H1 (cell line): ENCODE measurements around the gene RGS6. TPM values are rescaled to one million over a fixed set of nuclear protein-coding genes. Genes with fewer than 3 reads are reported as not detected.

Source experiments
- CTCF ChIA-PET: fragments of 300-600 bp; sonication (Branson Sonifier 250); formaldehyde crosslinking; loops from one replicate; lab custom pipeline; 2021; ENCODE audit not compliant: partially characterized antibody; lab: Charles Lee
- POLR2A ChIA-PET: fragments of 300-600 bp; sonication (Branson Sonifier 250); formaldehyde crosslinking; loops from one replicate; lab custom pipeline; 2021; ENCODE audit warnings: inconsistent platforms; ENCODE audit not compliant: partially characterized antibody; lab: Charles Lee
- DNase-seq, 2 experiments: peaks; one replicate each; pipeline versions ENCODE4 v3.0.0 to v3.0.0-alpha.2; 2010 to 2022; ENCODE audit warnings: low spot score in 2 of 2, low read depth in 1 of 2, mixed read lengths in 1 of 2
- FAIRE-seq: peaks from 2 replicates; lab custom pipeline; 2011; peaks lifted over from hg19 to GRCh38; lab: Jason Lieb, UNC
- H2AFZ ChIP-seq: 2 replicates; pipeline ENCODE4 v1.8.1; 2012; ENCODE audit warnings: low read length, inconsistent platforms
- H2AK5ac ChIP-seq: 2 replicates; pipeline ENCODE4 v1.6.1; 2013; ENCODE audit warnings: low read depth, low read length
- H2BK120ac ChIP-seq: replicated peaks from 2 replicates; pipeline ENCODE3; 2013; ENCODE audit warnings: low read depth, low read length, inconsistent platforms
- H2BK12ac ChIP-seq: 2 replicates; pipeline ENCODE4 v1.6.1; 2013; ENCODE audit warnings: low read depth, low read length
- H2BK15ac ChIP-seq: 2 replicates; pipeline ENCODE4 v1.6.1; 2013; ENCODE audit warnings: low read length
- H2BK20ac ChIP-seq: 2 replicates; pipeline ENCODE4 v1.6.1; 2013; ENCODE audit warnings: low read length
- H2BK5ac ChIP-seq: 2 replicates; pipeline ENCODE4 v1.6.1; 2013; ENCODE audit warnings: low read depth, low read length
- H3K14ac ChIP-seq: 2 replicates; pipeline ENCODE4 v1.6.1; 2013; ENCODE audit warnings: inconsistent platforms; ENCODE audit not compliant: insufficient read length
- H3K18ac ChIP-seq: 2 replicates; pipeline ENCODE4 v1.6.1; 2013; ENCODE audit warnings: low read length; ENCODE audit errors: extremely low read depth
- H3K23ac ChIP-seq: 2 replicates; pipeline ENCODE4 v1.6.1; 2013; ENCODE audit warnings: inconsistent platforms; ENCODE audit not compliant: insufficient read length
- H3K23me2 ChIP-seq: 2 replicates; pipeline ENCODE4 v1.6.1; 2013; ENCODE audit warnings: low read depth, low read length
- H3K27ac ChIP-seq: 2 replicates; pipeline ENCODE4 v1.6.1; 2011; ENCODE audit warnings: low read depth, low read length, inconsistent platforms
- H3K27me3 ChIP-seq, 4 experiments: replicated peaks in 1 of 4; 1 replicate in 1 of 4; 2 replicates in 3 of 4; pipeline versions ENCODE4 v1.6.1 to v1.8.1; 2011 to 2013; ENCODE audit warnings: low read length in 3 of 4, mild to moderate bottlenecking in 3 of 4, inconsistent platforms in 2 of 4, mixed read lengths in 2 of 4, moderate library complexity in 1 of 4; ENCODE audit not compliant: control insufficient read depth in 3 of 4, insufficient read depth in 3 of 4; ENCODE audit errors: extremely low read depth in 1 of 4
- H3K36me3 ChIP-seq, 4 experiments: 2 replicates each; pipeline versions ENCODE4 v1.6.1 to v1.8.1; 2011 to 2013; ENCODE audit warnings: mild to moderate bottlenecking in 4 of 4, low read length in 3 of 4, moderate library complexity in 2 of 4, control low read depth in 1 of 4, inconsistent platforms in 1 of 4; ENCODE audit not compliant: insufficient read depth in 4 of 4, control insufficient read depth in 2 of 4
- H3K4ac ChIP-seq: replicated peaks from 2 replicates; pipeline ENCODE3; 2013; ENCODE audit warnings: low read length, low read depth, mixed read lengths, inconsistent platforms; ENCODE audit not compliant: insufficient read length
- H3K4me1 ChIP-seq, 4 experiments: replicated peaks in 1 of 4; 1 replicate in 1 of 4; 2 replicates in 3 of 4; pipeline versions ENCODE4 v1.6.1 to v1.8.1; 2011 to 2013; ENCODE audit warnings: low read length in 3 of 4, inconsistent platforms in 2 of 4, mixed read lengths in 1 of 4; ENCODE audit not compliant: insufficient read depth in 4 of 4, control insufficient read depth in 3 of 4
- H3K4me2 ChIP-seq, 2 experiments: 2 replicates each; pipeline versions ENCODE4 v1.6.1 to v1.8.1; 2011 to 2013; ENCODE audit warnings: low read depth in 2 of 2, low read length in 2 of 2, control low read depth in 1 of 2, inconsistent platforms in 1 of 2, mild to moderate bottlenecking in 1 of 2; ENCODE audit not compliant: insufficient read depth in 1 of 2
- H3K4me3 ChIP-seq, 4 experiments: fragments of 200-600, 300-600 bp in 1 of 4; sonication (generic), shearing (Covaris generic), sonication (Bioruptor Twin) in 1 of 4; 2 replicates each; pipeline versions ENCODE4 v1.5.1 to v1.8.1; 2011 to 2016; ENCODE audit warnings: low read length in 4 of 4, low read depth in 3 of 4, control low read depth in 2 of 4, inconsistent platforms in 2 of 4, mild to moderate bottlenecking in 2 of 4, mixed read lengths in 1 of 4, moderate library complexity in 1 of 4; ENCODE audit not compliant: insufficient read depth in 2 of 4; ENCODE audit errors: extremely low read depth in 1 of 4
- H3K56ac ChIP-seq: replicated peaks from 2 replicates; pipeline ENCODE3; 2013; ENCODE audit warnings: low read depth, mild to moderate bottlenecking, mixed read lengths, low read length, inconsistent platforms; ENCODE audit not compliant: insufficient read length
- H3K79me1 ChIP-seq: 2 replicates; pipeline ENCODE4 v1.6.1; 2013; ENCODE audit warnings: low read depth, low read length, control low read depth
- H3K79me2 ChIP-seq, 2 experiments: 2 replicates each; pipeline versions ENCODE4 v1.6.1 to v1.8.1; 2012 to 2013; ENCODE audit warnings: low read length in 2 of 2, mild to moderate bottlenecking in 2 of 2, inconsistent platforms in 1 of 2; ENCODE audit not compliant: insufficient read depth in 2 of 2, control insufficient read depth in 1 of 2
- H3K9ac ChIP-seq, 4 experiments: replicated peaks in 1 of 4; 1 replicate in 1 of 4; 2 replicates in 3 of 4; pipeline versions ENCODE4 v1.6.1 to v1.8.1; 2011 to 2013; ENCODE audit warnings: low read depth in 3 of 4, low read length in 3 of 4, control low read depth in 2 of 4, mild to moderate bottlenecking in 2 of 4, moderate library complexity in 2 of 4, inconsistent platforms in 1 of 4; ENCODE audit errors: extremely low read depth in 1 of 4
- H3K9me3 ChIP-seq, 2 experiments: 2 replicates each; pipeline versions ENCODE4 v1.6.1 to v1.8.1; 2012 to 2013; ENCODE audit warnings: mild to moderate bottlenecking in 2 of 2, moderate library complexity in 2 of 2, control low read depth in 1 of 2, inconsistent platforms in 1 of 2, low read depth in 1 of 2, low read length in 1 of 2, mixed read lengths in 1 of 2; ENCODE audit not compliant: insufficient read depth in 2 of 2
- H4K20me1 ChIP-seq, 2 experiments: replicated peaks in 1 of 2; 2 replicates each; pipeline versions ENCODE3 to v1.8.1; 2011 to 2013; ENCODE audit warnings: inconsistent platforms in 2 of 2, low read length in 2 of 2, mild to moderate bottlenecking in 1 of 2; ENCODE audit not compliant: insufficient read depth in 2 of 2, control insufficient read depth in 1 of 2
- H4K5ac ChIP-seq: 2 replicates; pipeline ENCODE4 v1.6.1; 2013; ENCODE audit warnings: low read length, low read depth, mixed read lengths, inconsistent platforms; ENCODE audit not compliant: insufficient read length
- H4K8ac ChIP-seq: 2 replicates; pipeline ENCODE4 v1.8.0; 2013; ENCODE audit warnings: mild to moderate bottlenecking, moderate library complexity, low read length, inconsistent platforms; ENCODE audit not compliant: insufficient read depth; ENCODE audit errors: extremely low read depth
- H4K91ac ChIP-seq: replicated peaks from 2 replicates; pipeline ENCODE3; 2013; ENCODE audit warnings: low read length, mixed read lengths, inconsistent platforms; ENCODE audit not compliant: insufficient read length
- ATF2 ChIP-seq: IDR thresholded peaks from 2 replicates; pipeline ENCODE4 v1.6.1; 2012; ENCODE audit warnings: low read length, inconsistent platforms
- BACH1 ChIP-seq: IDR thresholded peaks from 2 replicates; pipeline ENCODE4 v1.6.1; 2012; ENCODE audit warnings: low read length, improper control_type of control experiment
- EZH2 ChIP-seq: fragments of 200-600 bp; sonication (generic); IDR thresholded peaks from 2 replicates; pipeline ENCODE4 v1.7.1; 2012; ENCODE audit warnings: low read depth, mild to moderate bottlenecking, moderate library complexity, low read length, inconsistent platforms; ENCODE audit not compliant: severe bottlenecking
- TBP ChIP-seq: IDR thresholded peaks from 2 replicates; pipeline ENCODE4 v1.6.1; 2011; ENCODE audit warnings: low read depth, low read length, improper control_type of control experiment
- TCF12 ChIP-seq: IDR thresholded peaks from 2 replicates; pipeline ENCODE4 v1.6.1; 2011; ENCODE audit warnings: low read depth, mild to moderate bottlenecking, low read length
- WGBS, 2 experiments: shearing (Covaris generic) in 1 of 2; methylation state at CpG; one replicate each; pipeline versions ENCODE4 v1.1.6 to v1.1.7; 2013 to 2015; ENCODE audit warnings: low lambda C conversion rate in 2 of 2, mixed read lengths in 2 of 2, inconsistent platforms in 1 of 2, low coverage in 1 of 2, missing lambda C conversion rate in 1 of 2; ENCODE audit not compliant: insufficient replicate concordance in 2 of 2, insufficient coverage in 1 of 2, insufficient read length in 1 of 2; ENCODE audit errors: extremely low coverage in 1 of 2, missing lambda C conversion rate in 1 of 2; 5-methylcytosine and 5-hydroxymethylcytosine counted together
- polyA plus RNA-seq, 7 experiments: library from polyadenylated mRNA; depleted of rRNA in 3 of 7; stranded (reverse) in 5 of 7; unstranded in 2 of 7; fragments of >200 nt in 5 of 7; fragments of 200-250 nt in 2 of 7; gene quantifications; 1 replicate in 5 of 7; 2 replicates in 1 of 7; 4 replicates in 1 of 7; pipeline versions ENCODE4 v1.2.1 to v1.2.3, GENCODE V29; 2011 to 2013; ENCODE audit warnings: missing spikeins in 2 of 7, mixed read lengths in 2 of 7
- total RNA-seq: library from RNA; stranded (reverse); fragmentation: NEBNext Ultra II Directional; extraction: Animal tissue kit (Norgen Biotek cat#: 25700); gene quantifications from 2 replicates; pipeline ENCODE4 v1.2.1, GENCODE V29; 2021

RGS6 gene
- total and polyA plus RNA-seq, 2 of the 8 experiments (the other 6 are each of a cell fraction or from before 2014, with no cell fraction given), result 0.26 to 1.1 TPM

DNA sequence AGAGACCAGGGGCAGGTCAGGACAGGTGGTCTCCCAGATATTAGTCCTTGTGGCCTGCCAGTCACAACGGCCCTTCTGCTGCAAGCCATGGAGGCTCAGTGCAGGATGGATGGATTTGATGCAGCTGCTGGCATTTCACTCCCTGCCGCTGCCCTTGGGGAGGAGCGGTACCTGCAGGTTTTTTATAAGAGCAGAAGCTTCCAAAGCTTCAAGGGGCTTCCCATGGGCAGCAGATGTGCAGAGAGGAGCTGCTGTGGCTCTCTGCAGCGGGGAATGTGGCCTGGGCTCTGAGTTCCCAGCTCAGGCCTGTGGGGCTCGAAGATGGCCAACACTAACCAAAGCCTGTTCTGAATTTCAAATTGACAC, 582.4 kb downstream of the RGS6 start:
- Histone ChIP-seq H3K36me3 (no peaks in the 10 kb centered on the region), H4K8ac (peak overlapping the region; percentile 64; the same call in 1 of the 2 replicates), H2AFZ (no peak overlapping the region), H3K9me3 (no peaks in the 10 kb centered on the region), H3K9ac (no peak overlapping the region), H3K4ac (no peak overlapping the region), H3K4me2 (no peak overlapping the region), H2BK20ac (no peak overlapping the region), H3K18ac (no peak overlapping the region), H3K27ac (no peak overlapping the region), H2BK120ac (no peak overlapping the region), H3K27me3 (no peaks in the 10 kb centered on the region), H4K20me1 (no peaks in the 10 kb centered on the region), H2BK5ac (no peak overlapping the region), H2BK15ac (no peak overlapping the region), H3K23me2 (no peaks in the 10 kb centered on the region), H4K5ac (no peak overlapping the region), H3K23ac (no peak overlapping the region), H2AK5ac (no peak overlapping the region), H3K14ac (no peak overlapping the region), H3K4me3 (no peak overlapping the region), H2BK12ac (no peak overlapping the region), H3K79me2 (no peaks in the 10 kb centered on the region), H3K56ac (no peak overlapping the region), H4K91ac (no peak overlapping the region), H3K4me1 (no peaks in the 10 kb centered on the region; a peak in 2 of 7 replicates), H3K79me1 (no peaks in the 10 kb centered on the region)
- FAIRE-seq (no peak), DNase-seq (no peak)
- ChIA-PET POLR2A (no interaction called here), CTCF (interaction anchor here (0.7 to 9.4 kb wide), 60 partner anchors 11 to 520 kb away, joined by 3 to 113 read pairs (median 5); partner anchors contain the start of gene DPF3)
- WGBS, 2 experiments, result 89% methylated on average over 5 of the region's 5 CpGs; no CpG with 5 or more reads in 1 of the 2 experiments
- TF ChIP-seq EZH2, result no peak
- TF ChIP-seq TBP, result no peak
- TF ChIP-seq TCF12, result no peak
- no peak for TF ChIP-seq BACH1
- TF ChIP-seq ATF2, result no peak
